Smooth muscle cell (in vitro differentiated cells): Measurements from ENCODE around the gene SSTR1. TPM values are rescaled to one million over a fixed set of nuclear protein-coding genes. Genes with fewer than 3 reads are reported as not detected.

Experiments used
- DNase-seq: peaks from one replicate; lab custom pipeline; 2025; ENCODE audit not compliant: unreplicated experiment; lab: John Stamatoyannopoulos, UW
- H2AFZ ChIP-seq: fragments of 200-600 bp; sonication (generic); 2 replicates; pipeline ENCODE4 v1.6.0; 2016; ENCODE audit warnings: antibody characterized with exemption, low read depth, mild to moderate bottlenecking
- H3F3A ChIP-seq: fragments of 200-600 bp; sonication (generic); 2 replicates; pipeline ENCODE4 v1.6.0; 2017; ENCODE audit warnings: antibody characterized with exemption, low read depth
- H3K27ac ChIP-seq: fragments of 200-600 bp; sonication (generic); 2 replicates; pipeline ENCODE4 v1.5.1; 2016; ENCODE audit warnings: low read depth, mild to moderate bottlenecking
- H3K27me3 ChIP-seq: fragments of 200-600 bp; sonication (generic); 2 replicates; pipeline ENCODE4 v1.6.1; 2016; ENCODE audit warnings: low read depth, mild to moderate bottlenecking
- H3K36me3 ChIP-seq: fragments of 200-600 bp; sonication (generic); 2 replicates; pipeline ENCODE4 v1.5.1; 2016; ENCODE audit warnings: low read depth
- H3K4me1 ChIP-seq: fragments of 200-600 bp; sonication (generic); 2 replicates; pipeline ENCODE4 v1.5.1; 2016; ENCODE audit warnings: low read depth
- H3K4me2 ChIP-seq: fragments of 200-600 bp; sonication (generic); 2 replicates; pipeline ENCODE4 v1.6.0; 2016; ENCODE audit warnings: mild to moderate bottlenecking
- H3K4me3 ChIP-seq: fragments of 200-600 bp; sonication (generic); 2 replicates; pipeline ENCODE4 v1.5.1; 2016; ENCODE audit warnings: mild to moderate bottlenecking
- H3K79me2 ChIP-seq: fragments of 200-600 bp; sonication (generic); 2 replicates; pipeline ENCODE4 v1.6.0; 2016; ENCODE audit warnings: low read depth, mild to moderate bottlenecking
- H3K9ac ChIP-seq: fragments of 200-600 bp; sonication (generic); 2 replicates; pipeline ENCODE4 v1.6.0; 2016; ENCODE audit warnings: low read depth
- H3K9me3 ChIP-seq: fragments of 200-600 bp; sonication (generic); replicated peaks from 2 replicates; pipeline ENCODE4 v1.5.1; 2016; ENCODE audit warnings: low read depth
- H4K20me1 ChIP-seq: fragments of 200-600 bp; sonication (generic); 2 replicates; pipeline ENCODE4 v1.6.0; 2016; ENCODE audit warnings: low read depth
- CTCF ChIP-seq: fragments of 200-600 bp; sonication (generic); IDR thresholded peaks from 2 replicates; pipeline ENCODE4 v1.5.1; 2017; ENCODE audit warnings: borderline replicate concordance, mild to moderate bottlenecking, antibody characterized with exemption; ENCODE audit not compliant: insufficient read depth, poor library complexity, severe bottlenecking
- WGBS: methylation state at CpG from one replicate; pipeline ENCODE4 v1.1.7; 2016; ENCODE audit warnings: low lambda C conversion rate; 5-methylcytosine and 5-hydroxymethylcytosine counted together
- polyA plus RNA-seq: library from polyadenylated mRNA; unstranded; fragments of >200 nt; fragmentation: Nextera tagmentation; extraction: Ambion mirVana; gene quantifications from 2 replicates; pipeline ENCODE4 v1.2.1, GENCODE V29; 2016
- total RNA-seq: library from RNA; depleted of rRNA; stranded (reverse); fragments of >200 nt; gene quantifications from 2 replicates; pipeline ENCODE4 v1.2.3, GENCODE V29; 2014

The SSTR1 gene
- total and polyA plus RNA-seq, 2 experiments from 2014 or later: 11.3 to 12.3 TPM

- H3K4me2 ChIP-seq: no peak overlapping the region
- H3K27ac ChIP-seq: no peak overlapping the region
- no peaks in the 10 kb centered on the region for H3K27me3 ChIP-seq
- H3K4me1 ChIP-seq: no peaks in the 10 kb centered on the region
- no peak overlapping the region for H2AFZ ChIP-seq
- no peak overlapping the region for H3K9ac ChIP-seq
- H3K9me3 ChIP-seq: peaks cover 4% of the 10 kb centered on the region
- 94% methylated on average over 1 of the region's 1 CpG for WGBS
- H3K4me3 ChIP-seq: no peak overlapping the region
- DNase-seq: no peak
- H3K79me2 ChIP-seq: no peaks in the 10 kb centered on the region
- no peaks in the 10 kb centered on the region for H3K36me3 ChIP-seq
- TF ChIP-seq CTCF: no peak
- no peaks in the 10 kb centered on the region for H4K20me1 ChIP-seq
- H3F3A ChIP-seq: no peaks in the 10 kb centered on the region
These were observed 53.9 kb downstream of the SSTR1 start for GRCh38 chr14:38261620-38262019.

Other genes starting within 250 kb of the SSTR1 start
- gene CLEC14A, start 48.2 kb downstream of the SSTR1 start, total RNA-seq: 12.0 and 13.0 TPM in 2 replicates
- gene CLEC14A, start 48.2 kb downstream of the SSTR1 start, polyA plus RNA-seq: 15.6 and 23.8 TPM in 2 replicates